Epithelial cell of prostate (primary cell): ENCODE data around the gene NET1.
"Not testable (repeated sequence)": the region's sequence is repeated elsewhere in the genome, so short reads cannot be mapped to it uniquely, and the experiment has no call there.

Experiments
- DNase-seq: peaks from one replicate; pipeline ENCODE4 v3.0.0-alpha.2; 2011; ENCODE audit warnings: low read depth, low spot score
- H3K27ac ChIP-seq: fragments of 450-650 bp; 2 replicates; pipeline ENCODE4 v1.5.1; 2017; ENCODE audit warnings: mild to moderate bottlenecking

The NET1 gene

GRCh38 chr10:5412277-5412941 lies at the start of gene NET1:
NET1 (plus strand) TSS chr10:5412557; CDS start chr10:5412693, 136 bp downstream.
- peak within 1 kb of the TSS; percentile 54 for H3K27ac ChIP-seq
- DNase-seq: peak; percentile 44

GRCh38 chr10:5362873-5363272 lies 49.5 kb upstream of the NET1 start:
- no peak for DNase-seq
- no peak overlapping the region for H3K27ac ChIP-seq

- no peak for DNase-seq
Observed at GRCh38 chr10:5364374-5364773, 48.0 kb upstream of the NET1 start.

GRCh38 chr10:5364890-5365338 lies 47.4 kb upstream of the NET1 start, which contains the start of gene UCN3:
UCN3 (plus strand) TSS chr10:5364966; CDS start chr10:5373721, 8,755 bp downstream.
- no peak within 1 kb of the TSS for H3K27ac ChIP-seq
- DNase-seq: no peak

More at GRCh38 chr10:5364374-5364773, 48.0 kb upstream of the NET1 start:
- H3K27ac ChIP-seq: no peak overlapping the region

GRCh38 chr10:5365928-5366327 lies 46.4 kb upstream of the NET1 start:
- DNase-seq: no peak
- H3K27ac ChIP-seq: no peak overlapping the region

GRCh38 chr10:5369362-5370158 lies 42.8 kb upstream of the NET1 start:
- no peak for DNase-seq

GRCh38 chr10:5370493-5371352 lies 41.6 kb upstream of the NET1 start:
- DNase-seq: no peak

More at GRCh38 chr10:5369362-5370158, 42.8 kb upstream of the NET1 start:
- no peak overlapping the region for H3K27ac ChIP-seq

GRCh38 chr10:5373307-5373706 lies 39.0 kb upstream of the NET1 start:
- no peak overlapping the region for H3K27ac ChIP-seq
- DNase-seq: no peak

More at GRCh38 chr10:5370493-5371352, 41.6 kb upstream of the NET1 start:
- H3K27ac ChIP-seq: no peak overlapping the region

- DNase-seq: no peak
- H3K27ac ChIP-seq: no peak overlapping the region
Observed at GRCh38 chr10:5373891-5374611, 38.3 kb upstream of the NET1 start.

- no peak for DNase-seq
- no peak overlapping the region for H3K27ac ChIP-seq
Observed at GRCh38 chr10:5376450-5376849, 35.9 kb upstream of the NET1 start.

- DNase-seq, H3K27ac ChIP-seq: not testable (repeated sequence)
Observed at GRCh38 chr10:5379202-5379601, 33.2 kb upstream of the NET1 start.

- not testable (repeated sequence) for DNase-seq, H3K27ac ChIP-seq
Observed at GRCh38 chr10:5380395-5380794, 32.0 kb upstream of the NET1 start.

GRCh38 chr10:5381187-5381586 lies 31.2 kb upstream of the NET1 start:
- H3K27ac ChIP-seq: no peak overlapping the region
- DNase-seq: no peak

- H3K27ac ChIP-seq: no peak overlapping the region
- no peak for DNase-seq
Observed at GRCh38 chr10:5385224-5385623, 27.1 kb upstream of the NET1 start.

GRCh38 chr10:5387169-5387568 lies 25.2 kb upstream of the NET1 start:
- H3K27ac ChIP-seq: no peak overlapping the region
- DNase-seq: no peak

GRCh38 chr10:5390607-5391205 lies 21.7 kb upstream of the NET1 start:
- DNase-seq: no peak
- H3K27ac ChIP-seq: no peak overlapping the region

- DNase-seq: no peak
- no peak overlapping the region for H3K27ac ChIP-seq
Observed at GRCh38 chr10:5391790-5392189, 20.6 kb upstream of the NET1 start.

GRCh38 chr10:5393529-5393928 lies 18.8 kb upstream of the NET1 start:
- no peak for DNase-seq
- no peak overlapping the region for H3K27ac ChIP-seq

GRCh38 chr10:5395168-5395567 lies 17.2 kb upstream of the NET1 start:
- H3K27ac ChIP-seq: no peak overlapping the region
- no peak for DNase-seq
